GM12801 (cell line): Measurements from ENCODE around the gene MBD6.

Experiments used
- TF ChIP-seq, protein P1 (sequence below): IDR thresholded peaks from one replicate; pipeline ENCODE4 v1.5.1; 2011; ENCODE audit warnings: control low read depth; ENCODE audit not compliant: insufficient read length; ENCODE audit errors: extremely low read depth

The MBD6 gene

GRCh38 chr12:57558864-57559263 is 36.2 kb downstream of the MBD6 start:
- TF ChIP-seq, protein P1, sequence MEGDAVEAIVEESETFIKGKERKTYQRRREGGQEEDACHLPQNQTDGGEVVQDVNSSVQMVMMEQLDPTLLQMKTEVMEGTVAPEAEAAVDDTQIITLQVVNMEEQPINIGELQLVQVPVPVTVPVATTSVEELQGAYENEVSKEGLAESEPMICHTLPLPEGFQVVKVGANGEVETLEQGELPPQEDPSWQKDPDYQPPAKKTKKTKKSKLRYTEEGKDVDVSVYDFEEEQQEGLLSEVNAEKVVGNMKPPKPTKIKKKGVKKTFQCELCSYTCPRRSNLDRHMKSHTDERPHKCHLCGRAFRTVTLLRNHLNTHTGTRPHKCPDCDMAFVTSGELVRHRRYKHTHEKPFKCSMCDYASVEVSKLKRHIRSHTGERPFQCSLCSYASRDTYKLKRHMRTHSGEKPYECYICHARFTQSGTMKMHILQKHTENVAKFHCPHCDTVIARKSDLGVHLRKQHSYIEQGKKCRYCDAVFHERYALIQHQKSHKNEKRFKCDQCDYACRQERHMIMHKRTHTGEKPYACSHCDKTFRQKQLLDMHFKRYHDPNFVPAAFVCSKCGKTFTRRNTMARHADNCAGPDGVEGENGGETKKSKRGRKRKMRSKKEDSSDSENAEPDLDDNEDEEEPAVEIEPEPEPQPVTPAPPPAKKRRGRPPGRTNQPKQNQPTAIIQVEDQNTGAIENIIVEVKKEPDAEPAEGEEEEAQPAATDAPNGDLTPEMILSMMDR: no peak

DNA sequence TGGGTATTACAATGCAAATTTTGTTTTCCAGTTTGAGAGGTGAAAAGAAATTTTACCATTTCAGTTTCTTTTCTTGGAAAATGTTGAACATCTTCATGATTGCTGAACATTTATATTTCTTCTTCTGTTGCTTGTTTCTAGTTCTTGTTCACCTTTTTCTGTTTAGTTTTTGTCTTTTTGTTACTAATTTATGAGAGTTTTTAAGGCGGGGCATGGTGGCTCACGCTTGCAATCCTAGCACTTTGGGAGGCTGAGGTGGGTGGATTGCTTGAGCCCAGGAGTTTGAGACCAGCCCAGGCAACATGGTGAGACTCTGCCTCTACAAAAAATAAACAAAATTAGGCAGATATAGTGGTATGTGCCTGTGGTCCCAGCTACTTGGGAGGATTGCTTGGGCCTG is 37.9 kb downstream of the MBD6 start:
- TF ChIP-seq, protein P1: no peak

DNA sequence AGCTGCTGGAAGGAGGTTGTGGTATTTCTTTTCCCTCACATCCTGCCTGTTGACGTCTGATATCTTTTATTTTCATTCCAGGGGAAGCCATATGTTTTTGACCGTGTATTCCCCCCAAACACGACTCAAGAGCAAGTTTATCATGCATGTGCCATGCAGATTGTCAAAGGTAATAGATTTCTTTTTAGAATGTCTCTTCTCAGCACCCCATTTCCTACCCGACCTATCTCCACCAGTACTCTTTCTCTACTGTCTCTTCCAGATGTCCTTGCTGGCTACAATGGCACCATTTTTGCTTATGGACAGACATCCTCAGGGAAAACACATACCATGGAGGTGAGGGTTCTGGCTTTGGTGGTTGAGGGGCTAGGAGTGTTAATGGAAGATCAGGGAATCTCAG is 40.7 kb downstream of the MBD6 start:
- TF ChIP-seq, protein P1: no peak

DNA sequence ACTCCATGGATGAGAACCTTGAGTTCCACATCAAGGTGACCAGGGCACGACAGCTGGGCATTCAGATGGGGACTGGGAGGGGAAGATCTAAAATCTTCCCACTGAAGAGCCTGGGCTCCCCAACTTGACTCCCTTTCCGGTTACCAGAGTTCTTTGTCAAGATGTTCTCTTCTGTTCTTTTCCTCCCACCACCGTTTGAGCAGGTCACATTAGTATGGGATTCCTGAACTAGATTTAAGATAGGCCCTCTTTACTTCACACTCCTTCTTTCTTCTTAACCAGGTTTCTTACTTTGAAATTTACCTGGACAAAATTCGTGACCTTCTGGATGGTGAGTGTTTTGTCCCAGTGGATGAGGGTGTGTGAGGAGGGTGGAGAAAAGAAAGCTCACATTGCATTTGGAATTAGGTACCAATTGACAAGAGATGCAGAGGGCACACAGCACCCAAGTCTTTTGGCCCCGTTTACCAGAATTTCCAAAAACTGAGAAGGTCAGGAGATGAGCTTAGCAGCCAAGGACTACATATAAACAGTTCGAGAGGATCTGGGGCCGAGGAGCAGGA is 41.6 kb downstream of the MBD6 start:
- TF ChIP-seq, protein P1: no peak

- TF ChIP-seq, protein P1: no peak
Observed at GRCh38 chr12:57568838-57569237, 46.2 kb downstream of the MBD6 start.

GRCh38 chr12:57569858-57570257 is 47.2 kb downstream of the MBD6 start:
- TF ChIP-seq, protein P1: no peak

- TF ChIP-seq, protein P1: no peak
Observed at GRCh38 chr12:57571926-57572762, 49.5 kb downstream of the MBD6 start.
